ENCODE measurements around the gene RYR2.
"Not testable (repeated sequence)": the region's sequence is repeated elsewhere in the genome, so short reads cannot be mapped to it uniquely, and the experiment has no call there.

Gene RYR2

DNA sequence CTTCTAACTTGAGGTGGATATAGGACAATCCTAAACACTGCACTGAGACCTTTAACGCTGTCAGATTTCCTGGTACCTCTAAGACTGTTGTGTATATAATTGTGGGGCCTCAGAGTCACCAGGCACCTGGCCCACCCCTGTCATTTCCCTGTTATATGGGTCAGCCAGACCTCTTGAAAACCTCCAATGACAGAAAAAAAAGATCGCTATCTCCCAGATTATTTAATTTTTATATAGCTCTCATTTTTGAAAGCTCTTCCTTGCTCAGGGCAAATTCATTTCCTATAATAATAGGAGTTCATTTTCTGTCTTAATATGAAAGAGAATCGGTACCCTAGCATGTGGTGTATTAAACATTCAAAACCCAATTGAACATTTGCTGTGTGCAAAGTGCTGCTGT, 792.1 kb downstream of the RYR2 start:
- no peak for DNase-seq

DNA sequence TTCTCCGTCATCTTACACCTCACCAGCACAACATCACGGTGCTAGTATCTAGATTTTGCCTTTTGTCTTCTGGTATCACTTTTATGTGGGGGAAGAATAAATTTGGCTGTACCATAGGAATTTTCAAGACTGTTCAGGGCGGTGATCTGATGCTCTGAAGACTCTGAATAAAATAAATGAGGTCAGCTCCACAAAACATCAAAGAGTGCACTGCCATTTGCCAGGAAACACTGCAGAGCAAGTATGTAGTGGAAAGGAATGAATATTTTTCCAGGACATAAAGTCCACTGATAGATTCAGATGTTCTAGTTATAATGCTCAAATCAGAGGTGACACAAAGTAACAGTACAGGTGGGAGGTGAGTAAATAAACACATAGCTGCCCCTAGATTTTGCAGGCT, 792.5 kb downstream of the RYR2 start:
- DNase-seq: no peak

DNA sequence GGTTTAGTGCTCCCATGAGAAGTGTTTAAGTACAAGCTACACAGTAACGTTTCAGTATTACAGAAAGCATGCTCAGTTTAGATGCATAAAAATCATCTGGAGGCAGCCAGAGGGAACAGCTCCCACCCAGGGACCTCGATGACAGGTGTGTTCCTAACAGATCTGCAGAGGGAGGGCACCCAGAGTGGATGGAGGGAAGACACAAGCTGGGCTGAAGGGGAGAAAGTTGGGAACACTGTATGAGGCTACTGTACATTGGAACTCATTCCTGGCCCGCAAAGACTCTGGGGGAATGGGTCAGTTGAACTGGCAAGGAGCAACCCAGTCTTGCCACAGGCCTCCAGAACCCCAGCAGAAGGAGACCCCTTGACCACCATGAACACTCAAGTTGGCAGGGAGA, 796.3 kb downstream of the RYR2 start:
- no peak for DNase-seq

DNA sequence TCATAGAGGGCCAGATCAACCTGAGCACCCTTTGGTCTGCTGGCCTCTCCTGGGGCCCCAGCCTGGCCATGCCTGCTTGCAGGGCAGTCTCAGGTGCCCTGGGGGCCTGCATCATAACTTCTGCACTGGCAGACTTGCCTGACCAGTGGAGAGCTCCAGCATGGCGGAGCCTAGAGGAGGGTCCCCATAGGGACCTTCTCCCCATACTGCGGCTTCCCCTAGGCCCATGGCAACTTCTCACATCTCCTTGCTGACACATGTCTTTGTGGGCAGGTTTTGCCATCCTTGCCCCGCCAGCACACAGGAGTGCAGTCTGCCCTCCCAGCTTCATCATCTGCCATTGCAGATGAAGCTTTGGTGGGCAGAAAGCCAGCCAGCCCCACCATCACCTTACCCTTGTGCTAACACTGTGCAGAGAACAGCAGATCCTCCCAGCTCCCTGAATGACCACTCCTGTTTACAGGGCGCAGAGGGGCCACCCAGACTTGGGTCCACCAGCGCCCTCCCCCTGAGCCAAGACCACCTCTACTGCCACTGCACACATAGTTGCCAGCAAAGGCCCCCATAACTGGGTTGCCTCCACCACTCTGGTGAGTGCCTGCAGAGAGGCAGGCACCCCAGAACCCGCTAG, 797.0 kb downstream of the RYR2 start:
- DNase-seq: no peak

- DNase-seq: no peak
These were observed 799.5 kb downstream of the RYR2 start for GRCh38 chr1:237841485-237841884.

DNA sequence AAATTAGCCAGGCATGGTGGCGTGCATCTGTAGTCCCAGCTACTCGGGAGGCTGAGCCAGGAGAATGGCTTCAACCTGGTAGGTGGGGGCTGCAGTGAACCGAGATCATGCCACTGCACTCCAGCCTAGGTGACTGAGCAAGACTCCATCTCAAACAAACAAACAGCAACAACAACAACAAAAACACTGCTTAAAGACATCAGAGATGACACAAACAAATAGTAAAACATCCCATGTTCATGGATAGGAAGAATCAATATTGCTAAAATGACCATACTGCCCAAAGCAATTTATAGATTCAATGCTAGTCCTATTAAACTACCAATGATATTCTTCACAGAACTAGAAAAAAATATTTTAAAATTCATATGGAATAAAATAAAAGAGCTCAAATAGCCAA, 801.5 kb downstream of the RYR2 start:
- not testable (repeated sequence) for DNase-seq

DNA sequence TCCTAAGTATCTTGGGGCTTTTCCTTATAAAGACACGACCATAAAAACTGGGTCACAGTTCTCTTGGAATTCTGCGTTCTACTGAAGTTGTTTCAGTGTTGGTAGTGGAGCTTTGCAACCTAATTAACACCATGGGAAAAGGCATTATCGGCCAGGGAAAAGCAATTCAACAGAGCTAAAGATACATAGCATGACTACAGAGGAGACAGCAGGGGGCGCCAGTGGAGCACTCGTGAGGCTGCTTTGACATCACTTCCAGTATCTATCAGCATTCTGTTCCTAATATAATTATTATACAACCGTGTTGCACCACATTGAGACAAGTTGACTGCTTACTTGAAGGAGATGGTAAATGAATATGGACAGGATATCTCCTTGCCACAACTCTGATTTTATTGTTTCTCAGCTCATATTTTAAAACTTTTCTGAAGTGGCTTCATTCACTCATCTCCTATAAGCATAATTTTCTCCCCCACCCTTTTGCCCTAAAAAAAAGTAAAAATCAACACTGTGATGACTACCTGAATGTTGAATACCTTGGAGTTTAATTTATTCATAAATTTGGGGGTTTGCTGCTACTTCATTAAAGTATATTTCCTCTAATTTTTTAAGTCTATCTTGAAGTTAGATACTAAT, 809.3 kb downstream of the RYR2 start:
- no peak for DNase-seq

GRCh38 chr1:237852342-237852741, 810.4 kb downstream of the RYR2 start:
- DNase-seq: no peak

DNA sequence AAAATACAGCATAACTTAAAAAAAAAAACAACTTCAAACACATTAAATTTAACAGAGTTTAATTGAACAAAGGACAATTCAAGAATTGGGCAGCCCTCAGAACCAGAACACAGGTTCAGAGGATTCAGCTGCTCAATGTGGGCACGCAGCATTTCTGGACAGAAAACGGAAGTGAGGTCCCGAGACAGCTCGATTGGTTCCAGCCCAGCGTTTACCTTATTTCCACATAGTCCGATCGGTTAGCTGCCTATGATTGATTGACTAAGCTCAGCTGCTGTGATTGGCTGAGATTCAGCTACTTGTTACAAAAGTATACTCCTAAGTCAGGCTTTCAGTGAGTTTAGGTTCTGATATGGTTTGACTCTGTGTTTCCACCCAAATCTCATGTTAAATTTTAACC, 815.5 kb downstream of the RYR2 start:
- DNase-seq: no peak

- no peak for DNase-seq
These were observed 817.0 kb downstream of the RYR2 start for GRCh38 chr1:237858992-237859391.

DNA sequence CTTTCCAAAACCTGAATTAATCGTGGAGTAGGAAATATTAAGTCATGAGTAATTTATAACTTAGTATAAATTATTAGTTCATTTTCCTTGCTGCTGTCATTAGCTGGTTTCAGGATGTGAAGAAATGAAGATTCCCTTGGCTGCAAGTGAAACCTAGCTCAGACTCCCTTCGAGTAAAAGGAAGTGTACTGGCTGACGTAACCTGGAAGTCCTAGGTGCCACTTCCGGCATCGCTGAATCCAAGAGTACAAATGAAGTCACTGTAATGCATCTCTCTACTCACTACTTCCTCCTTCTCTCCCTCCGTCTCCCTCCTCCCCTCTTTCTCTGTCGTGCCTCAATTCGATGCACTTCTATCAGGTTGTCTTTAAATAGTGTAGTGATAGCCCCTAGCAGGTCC, 820.0 kb downstream of the RYR2 start:
- no peak for DNase-seq

GRCh38 chr1:237863234-237863633, 821.2 kb downstream of the RYR2 start:
- DNase-seq: no peak

- no peak for DNase-seq
These were observed 822.6 kb downstream of the RYR2 start for GRCh38 chr1:237864338-237865244.

GRCh38 chr1:237867380-237867888, 825.5 kb downstream of the RYR2 start:
- DNase-seq: no peak

DNA sequence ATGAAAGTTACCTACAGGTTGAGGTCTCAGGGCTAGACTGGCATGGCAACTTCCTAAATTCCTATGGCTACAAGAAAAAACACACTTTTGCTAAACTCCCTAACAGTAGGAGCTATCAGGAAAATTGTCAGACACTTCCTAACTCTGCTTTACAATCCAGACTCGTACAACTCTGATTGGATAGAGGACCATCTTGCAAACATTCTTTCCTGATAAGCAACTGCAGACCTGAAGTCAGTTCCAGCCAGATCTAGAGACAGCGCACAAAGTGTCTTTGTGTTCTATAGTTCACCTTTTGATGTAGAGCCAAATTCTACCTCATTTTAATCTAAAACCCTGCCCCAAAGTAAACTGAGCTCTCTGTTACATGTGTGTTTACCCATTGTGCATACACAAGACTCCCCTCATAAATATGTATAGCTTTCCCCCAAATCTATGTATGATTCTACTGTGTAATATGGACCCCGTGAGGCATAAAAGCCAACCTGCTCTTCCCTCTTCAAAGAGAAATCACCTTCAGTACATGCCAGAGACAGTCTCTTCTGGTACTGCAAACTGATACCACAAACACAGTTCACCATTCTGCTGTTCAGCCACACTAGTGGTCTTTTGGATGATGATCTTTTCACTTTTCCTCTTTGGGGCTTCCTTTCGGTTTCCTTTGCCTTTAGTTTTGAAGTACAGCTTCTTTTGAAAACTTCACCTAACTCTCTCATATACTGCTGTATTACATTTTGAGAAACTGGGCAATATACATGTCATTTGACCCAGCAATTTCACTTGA, 827.0 kb downstream of the RYR2 start:
- DNase-seq: no peak

DNA sequence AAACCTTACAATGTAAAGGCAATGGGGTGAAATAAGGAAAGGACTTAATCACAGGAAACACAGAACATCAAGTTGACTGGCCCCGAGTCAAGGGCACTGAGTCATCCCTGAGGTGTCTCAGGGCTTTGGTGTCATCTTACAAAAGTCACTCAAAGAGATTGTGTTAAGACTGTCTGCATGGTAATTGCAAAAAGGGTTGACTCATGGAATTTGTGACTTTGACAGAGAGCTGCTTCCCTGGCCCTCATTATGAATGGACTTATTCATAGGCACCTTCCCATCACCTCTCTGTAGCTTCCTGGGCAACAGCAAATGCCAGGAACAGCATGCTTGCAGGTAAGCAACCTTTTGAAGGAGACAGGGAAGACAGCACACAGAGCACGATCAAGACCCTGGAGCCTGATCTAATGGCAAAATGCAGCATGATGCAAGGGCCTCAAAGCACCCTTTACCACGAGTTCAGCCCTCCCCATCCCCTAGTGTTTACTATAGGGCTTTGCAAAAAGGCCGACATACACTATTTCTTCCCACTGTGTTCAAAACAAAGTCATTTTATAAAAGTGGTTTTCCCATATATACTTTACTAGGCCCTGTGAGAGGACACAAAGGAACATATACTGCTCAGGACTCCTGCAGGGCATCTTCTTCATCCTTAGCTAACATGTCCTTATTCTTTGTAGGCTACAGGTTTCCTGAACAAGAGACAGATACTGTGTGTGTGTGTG, 831.7 kb downstream of the RYR2 start:
- no peak for DNase-seq

DNA sequence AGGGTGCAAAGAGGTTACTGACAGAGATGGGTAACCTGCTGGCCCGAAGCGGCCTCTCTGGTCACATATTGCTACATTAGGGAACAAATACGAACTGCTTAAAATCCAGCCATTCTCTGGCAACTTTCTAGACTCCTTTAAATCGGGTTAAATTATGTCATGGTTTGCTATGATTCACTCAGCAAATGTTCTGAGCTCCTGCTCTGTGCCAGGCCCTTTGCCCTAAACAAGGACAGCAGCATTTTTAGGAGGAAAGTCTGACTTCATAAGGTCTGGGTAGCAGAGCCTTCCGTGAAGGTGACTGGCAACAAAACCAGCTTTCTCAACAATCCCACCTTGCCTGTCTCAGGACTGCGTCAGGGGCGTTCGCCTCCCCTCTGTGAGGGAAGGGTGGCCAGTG, 833.3 kb downstream of the RYR2 start:
- no peak for DNase-seq

DNA sequence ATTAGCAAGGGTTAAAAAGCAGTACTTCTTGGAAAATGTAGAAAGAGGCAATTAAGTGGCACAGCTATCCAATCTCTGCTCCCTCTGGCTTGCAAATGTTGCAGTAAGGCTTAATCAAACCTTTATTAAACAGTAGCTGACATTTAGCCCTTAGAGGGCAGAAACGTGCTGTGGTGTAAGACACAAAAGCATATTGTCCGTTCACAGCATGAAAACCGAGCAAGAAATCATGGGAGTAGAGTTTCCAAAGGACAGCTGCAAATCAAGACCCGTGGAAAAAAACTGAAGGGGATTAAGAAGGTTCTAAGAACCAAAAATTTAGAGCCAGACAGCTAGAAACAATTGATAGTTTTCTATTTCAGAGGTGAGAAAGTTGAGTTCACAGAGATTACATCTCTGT, 835.6 kb downstream of the RYR2 start:
- DNase-seq: no peak

DNA sequence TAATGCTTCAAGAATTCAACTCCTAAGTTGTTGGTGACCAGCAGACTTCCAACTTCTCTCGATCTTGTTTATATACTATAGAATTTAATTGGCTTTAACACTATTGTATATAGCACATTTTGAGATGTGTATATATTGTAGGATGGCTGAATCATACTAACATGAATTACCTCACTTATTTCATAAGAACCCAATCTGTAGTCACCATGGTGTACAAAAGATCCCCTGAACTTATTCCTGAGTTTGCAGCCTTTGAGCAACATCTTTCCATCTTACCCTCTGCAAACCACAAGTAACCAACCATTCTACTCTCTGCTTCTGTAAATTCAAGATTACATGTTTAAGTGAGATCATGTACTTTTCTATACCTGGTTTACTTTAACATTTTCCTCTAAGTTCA, 836.4 kb downstream of the RYR2 start:
- no peak for DNase-seq

GRCh38 chr1:237879195-237879594, 837.2 kb downstream of the RYR2 start:
- no peak for DNase-seq
